OCI-LY3 (cell line): ENCODE measurements around the gene VCAN.

Source experiments
- H2AFZ ChIP-seq: fragments of 200-600, 300-600 bp; shearing (Covaris generic); 2 replicates; pipeline ENCODE4 v1.6.0; 2014; ENCODE audit warnings: antibody characterized with exemption, low read depth, low read length
- H3K27ac ChIP-seq: fragments of 200-600, 300-600 bp; sonication (generic); 2 replicates; pipeline ENCODE4 v1.5.1; 2014; ENCODE audit warnings: mild to moderate bottlenecking, low read length, moderate library complexity, mixed read lengths
- H3K27me3 ChIP-seq: fragments of 200-600, 300-600 bp; sonication (generic); 2 replicates; pipeline ENCODE4 v1.6.1; 2014; ENCODE audit warnings: low read depth, low read length, mixed read lengths
- H3K36me3 ChIP-seq: fragments of 200-600, 300-600 bp; sonication (generic); replicated peaks from 2 replicates; pipeline ENCODE3; 2014; ENCODE audit warnings: low read depth, low read length, mixed read lengths
- H3K4me1 ChIP-seq: fragments of 300-600, 200-600 bp; sonication (generic); 2 replicates; pipeline ENCODE4 v1.6.1; 2014; ENCODE audit warnings: low read length, mixed read lengths
- H3K4me2 ChIP-seq: fragments of 200-600, 300-600 bp; sonication (generic); 2 replicates; pipeline ENCODE4 v1.6.1; 2014; ENCODE audit warnings: low read length, mixed read lengths
- H3K4me3 ChIP-seq: fragments of 300-600, 200-600 bp; sonication (generic); 2 replicates; pipeline ENCODE4 v1.5.1; 2014; ENCODE audit warnings: antibody characterized with exemption, mild to moderate bottlenecking, low read length, moderate library complexity
- H3K79me2 ChIP-seq: fragments of 300-600, 200-600 bp; shearing (Covaris generic); 2 replicates; pipeline ENCODE4 v1.6.1; 2014; ENCODE audit warnings: mild to moderate bottlenecking, low read length, mixed read lengths
- H3K9ac ChIP-seq: fragments of 300-600, 200-600 bp; shearing (Covaris generic); 2 replicates; pipeline ENCODE4 v1.6.0; 2014; ENCODE audit warnings: mild to moderate bottlenecking, low read length, moderate library complexity
- H3K9me3 ChIP-seq: fragments of 200-600, 300-600 bp; shearing (Covaris generic); 2 replicates; pipeline ENCODE4 v1.6.1; 2014; ENCODE audit warnings: low read length, mixed read lengths; ENCODE audit not compliant: insufficient read depth
- H4K20me1 ChIP-seq: fragments of 200-600, 300-600 bp; sonication (generic); 2 replicates; pipeline ENCODE4 v1.6.1; 2016; ENCODE audit warnings: low read length, mixed read lengths; ENCODE audit not compliant: insufficient read depth
- CTCF ChIP-seq: fragments of 200-600, 300-600 bp; sonication (generic); IDR thresholded peaks from 2 replicates; pipeline ENCODE4 v1.5.1; 2014; ENCODE audit warnings: antibody characterized with exemption, low read length, low read depth
- EZH2phosphoT487 ChIP-seq: fragments of 200-600 bp; shearing (Covaris generic); IDR thresholded peaks from 2 replicates; pipeline ENCODE4 v1.6.1; 2018; ENCODE audit warnings: antibody characterized with exemption, mixed run types, low read depth

Gene VCAN

GRCh38 chr5:83485842-83486241 lies 14.3 kb downstream of the VCAN start:
- TF ChIP-seq CTCF, result no peak
- TF ChIP-seq EZH2phosphoT487, result no peak
- Histone ChIP-seq H3K27ac (no peak overlapping the region), H3K36me3 (no peaks in the 10 kb centered on the region), H3K27me3 (no peaks in the 10 kb centered on the region), H3K4me3 (no peak overlapping the region), H3K79me2 (no peaks in the 10 kb centered on the region), H4K20me1 (no peaks in the 10 kb centered on the region), H3K9ac (no peak overlapping the region), H2AFZ (no peak overlapping the region), H3K9me3 (no peaks in the 10 kb centered on the region), H3K4me2 (no peak overlapping the region), H3K4me1 (no peaks in the 10 kb centered on the region)

GRCh38 chr5:83487155-83487554 lies 15.6 kb downstream of the VCAN start:
- no peaks in the 10 kb centered on the region for H4K20me1 ChIP-seq
- H2AFZ ChIP-seq, result no peak overlapping the region
- H3K27me3 ChIP-seq, result no peaks in the 10 kb centered on the region
- H3K36me3 ChIP-seq, result no peaks in the 10 kb centered on the region
- no peaks in the 10 kb centered on the region for H3K4me1 ChIP-seq
- no peak for TF ChIP-seq EZH2phosphoT487
- TF ChIP-seq CTCF, result no peak
- no peak overlapping the region for H3K27ac ChIP-seq
- no peak overlapping the region for H3K9ac ChIP-seq
- no peak overlapping the region for H3K4me3 ChIP-seq
- H3K79me2 ChIP-seq, result no peaks in the 10 kb centered on the region
- H3K4me2 ChIP-seq, result no peak overlapping the region
- no peaks in the 10 kb centered on the region for H3K9me3 ChIP-seq

GRCh38 chr5:83488271-83488670 lies 16.7 kb downstream of the VCAN start:
- H3K4me2 ChIP-seq, result no peak overlapping the region
- H3K4me1 ChIP-seq, result no peaks in the 10 kb centered on the region
- H3K9ac ChIP-seq, result no peak overlapping the region
- H3K27me3 ChIP-seq, result no peaks in the 10 kb centered on the region
- no peaks in the 10 kb centered on the region for H3K36me3 ChIP-seq
- no peak overlapping the region for H3K27ac ChIP-seq
- no peaks in the 10 kb centered on the region for H3K79me2 ChIP-seq
- H4K20me1 ChIP-seq, result no peaks in the 10 kb centered on the region
- no peak overlapping the region for H2AFZ ChIP-seq
- no peak overlapping the region for H3K4me3 ChIP-seq
- TF ChIP-seq EZH2phosphoT487 (no peak), CTCF (no peak)
- no peaks in the 10 kb centered on the region for H3K9me3 ChIP-seq

GRCh38 chr5:83488821-83489220 lies 17.3 kb downstream of the VCAN start:
- no peaks in the 10 kb centered on the region for H3K36me3 ChIP-seq
- no peak overlapping the region for H3K27ac ChIP-seq
- no peaks in the 10 kb centered on the region for H3K9me3 ChIP-seq
- H4K20me1 ChIP-seq, result no peaks in the 10 kb centered on the region
- no peak overlapping the region for H3K4me3 ChIP-seq
- no peak overlapping the region for H3K4me2 ChIP-seq
- no peak overlapping the region for H3K9ac ChIP-seq
- TF ChIP-seq EZH2phosphoT487, result no peak
- TF ChIP-seq CTCF, result no peak
- no peaks in the 10 kb centered on the region for H3K79me2 ChIP-seq
- no peaks in the 10 kb centered on the region for H3K27me3 ChIP-seq
- no peaks in the 10 kb centered on the region for H3K4me1 ChIP-seq
- H2AFZ ChIP-seq, result no peak overlapping the region
